ENCODE measurements around the gene ANKRD13A. TPM values are rescaled to one million over a fixed set of nuclear protein-coding genes. Genes with fewer than 3 reads are reported as not detected.

The ANKRD13A gene
- total and polyA plus RNA-seq, 2 of the 13 experiments (the other 11 are each of a cell fraction or from before 2014, with no cell fraction given): 34.1 to 41.6 TPM

DNA sequence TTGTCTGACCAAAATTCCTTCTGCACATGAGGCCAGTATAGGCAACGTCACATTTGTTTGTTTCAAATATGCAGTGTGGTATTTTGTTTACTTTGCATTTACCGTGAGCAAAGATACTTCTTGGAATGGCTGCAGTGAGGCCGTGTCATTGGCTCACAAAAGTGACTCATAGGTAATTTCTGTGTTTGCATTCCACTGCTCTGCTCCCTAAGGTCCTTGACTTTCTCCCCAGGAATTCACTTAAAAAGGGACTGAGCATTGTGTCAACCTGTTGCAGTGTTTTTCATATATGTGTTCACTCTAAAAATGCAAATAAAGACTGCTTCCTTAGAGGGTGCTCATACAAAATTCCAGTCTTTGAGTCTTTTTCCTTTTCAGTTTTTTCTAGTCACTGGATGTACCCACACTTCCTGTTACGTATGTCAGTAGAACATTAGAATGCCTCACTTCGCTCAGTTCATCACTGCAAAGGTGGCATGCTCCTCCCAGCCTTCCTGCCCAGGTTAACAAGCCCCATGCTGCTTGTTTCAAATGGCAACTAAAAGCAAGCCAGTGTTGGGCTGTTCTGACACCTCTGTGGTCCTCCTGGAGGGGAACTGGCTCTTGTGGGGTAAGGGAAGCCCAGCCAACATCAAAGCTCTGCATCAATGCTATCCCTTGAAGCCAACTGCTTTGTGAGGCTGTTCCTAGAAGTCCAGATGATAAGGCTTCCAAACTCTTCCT is 40.0 kb downstream of the ANKRD13A start (continued):
- no peak for TF ChIP-seq ZNF558 (CRISPR knock-in tag; IDR thresholded peaks at IDR 0.05; ENCODE audit: borderline replicate concordance)
- no peak for TF ChIP-seq NFKB2 (CRISPR knock-in tag; IDR thresholded peaks at IDR 0.05; ENCODE audit: borderline replicate concordance)
- TF ChIP-seq, protein P1, sequence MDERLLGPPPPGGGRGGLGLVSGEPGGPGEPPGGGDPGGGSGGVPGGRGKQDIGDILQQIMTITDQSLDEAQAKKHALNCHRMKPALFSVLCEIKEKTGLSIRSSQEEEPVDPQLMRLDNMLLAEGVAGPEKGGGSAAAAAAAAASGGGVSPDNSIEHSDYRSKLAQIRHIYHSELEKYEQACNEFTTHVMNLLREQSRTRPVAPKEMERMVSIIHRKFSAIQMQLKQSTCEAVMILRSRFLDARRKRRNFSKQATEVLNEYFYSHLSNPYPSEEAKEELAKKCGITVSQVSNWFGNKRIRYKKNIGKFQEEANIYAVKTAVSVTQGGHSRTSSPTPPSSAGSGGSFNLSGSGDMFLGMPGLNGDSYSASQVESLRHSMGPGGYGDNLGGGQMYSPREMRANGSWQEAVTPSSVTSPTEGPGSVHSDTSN (CRISPR knock-in tag; IDR thresholded peaks at IDR 0.05): no peak
- no peak for TF ChIP-seq ZNF207 (IDR thresholded peaks at IDR 0.05; ENCODE audit: borderline replicate concordance)
- no peak for TF ChIP-seq RORA (CRISPR knock-in tag; IDR thresholded peaks at IDR 0.05)
- no peak for TF ChIP-seq TBP (CRISPR knock-in tag; IDR thresholded peaks at IDR 0.05)
- TF ChIP-seq ERF (CRISPR knock-in tag; IDR thresholded peaks at IDR 0.05): peak; percentile 63; the same call in 1 of the 2 replicates
- TF ChIP-seq ZNF713 (CRISPR knock-in tag; IDR thresholded peaks at IDR 0.05): no peak
- TF ChIP-seq PPARG (CRISPR knock-in tag; conservative IDR thresholded peaks at IDR 0.05): peak; percentile 80
- no peak for TF ChIP-seq ZNF446 (CRISPR knock-in tag; IDR thresholded peaks at IDR 0.05)
- 0 out of 2 replicates have a peak, but pooled peaks have one; percentile 49 for TF ChIP-seq ZNF264 (CRISPR knock-in tag; IDR thresholded peaks at IDR 0.05)
- TF ChIP-seq KAT2B (IDR thresholded peaks at IDR 0.05; ENCODE audit: borderline replicate concordance, low read depth, low read length): no peak
- no peak for TF ChIP-seq RAD51 (IDR thresholded peaks at IDR 0.05; ENCODE audit: borderline replicate concordance)
- no peak for TF ChIP-seq ZNF296 (CRISPR knock-in tag; conservative IDR thresholded peaks at IDR 0.05)
- TF ChIP-seq ESRRA (CRISPR knock-in tag; IDR thresholded peaks at IDR 0.05; ENCODE audit: low read depth): 0 out of 2 replicates have a peak, but pooled peaks have one; percentile 37
- peak; percentile 59 for TF ChIP-seq ZNF331 (CRISPR knock-in tag; IDR thresholded peaks at IDR 0.05)
- TF ChIP-seq, protein P2, sequence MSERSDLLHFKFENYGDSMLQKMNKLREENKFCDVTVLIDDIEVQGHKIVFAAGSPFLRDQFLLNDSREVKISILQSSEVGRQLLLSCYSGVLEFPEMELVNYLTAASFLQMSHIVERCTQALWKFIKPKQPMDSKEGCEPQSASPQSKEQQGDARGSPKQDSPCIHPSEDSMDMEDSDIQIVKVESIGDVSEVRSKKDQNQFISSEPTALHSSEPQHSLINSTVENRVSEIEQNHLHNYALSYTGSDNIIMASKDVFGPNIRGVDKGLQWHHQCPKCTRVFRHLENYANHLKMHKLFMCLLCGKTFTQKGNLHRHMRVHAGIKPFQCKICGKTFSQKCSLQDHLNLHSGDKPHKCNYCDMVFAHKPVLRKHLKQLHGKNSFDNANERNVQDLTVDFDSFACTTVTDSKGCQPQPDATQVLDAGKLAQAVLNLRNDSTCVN (CRISPR knock-in tag; IDR thresholded peaks at IDR 0.05; ENCODE audit: borderline replicate concordance): no peak; the same call in 1 of the 2 replicates
- TF ChIP-seq SRSF9 (IDR thresholded peaks at IDR 0.05; ENCODE audit: borderline replicate concordance, insufficient read depth, low read depth, low read length, poor library complexity, severe bottlenecking): no peak
- no peak for TF ChIP-seq MIER2 (CRISPR knock-in tag; IDR thresholded peaks at IDR 0.05)
- TF ChIP-seq MTA3 (CRISPR knock-in tag; IDR thresholded peaks at IDR 0.05): no peak
- TF ChIP-seq HCFC1 (IDR thresholded peaks at IDR 0.05; ENCODE audit: low read depth, low read length): no peak
- TF ChIP-seq, protein P3, sequence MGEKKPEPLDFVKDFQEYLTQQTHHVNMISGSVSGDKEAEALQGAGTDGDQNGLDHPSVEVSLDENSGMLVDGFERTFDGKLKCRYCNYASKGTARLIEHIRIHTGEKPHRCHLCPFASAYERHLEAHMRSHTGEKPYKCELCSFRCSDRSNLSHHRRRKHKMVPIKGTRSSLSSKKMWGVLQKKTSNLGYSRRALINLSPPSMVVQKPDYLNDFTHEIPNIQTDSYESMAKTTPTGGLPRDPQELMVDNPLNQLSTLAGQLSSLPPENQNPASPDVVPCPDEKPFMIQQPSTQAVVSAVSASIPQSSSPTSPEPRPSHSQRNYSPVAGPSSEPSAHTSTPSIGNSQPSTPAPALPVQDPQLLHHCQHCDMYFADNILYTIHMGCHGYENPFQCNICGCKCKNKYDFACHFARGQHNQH (CRISPR knock-in tag; IDR thresholded peaks at IDR 0.05): peak; percentile 68; the same call in 1 of the 2 replicates
- no peak for TF ChIP-seq MAF1 (CRISPR knock-in tag; IDR thresholded peaks at IDR 0.05; ENCODE audit: borderline replicate concordance)
- no peak for TF ChIP-seq ZNF572 (CRISPR knock-in tag; IDR thresholded peaks at IDR 0.05)
- TF ChIP-seq FOSL2 (CRISPR knock-in tag; IDR thresholded peaks at IDR 0.05): peak; percentile 100
- no peak; the same call in 1 of the 2 replicates for TF ChIP-seq GFI1 (CRISPR knock-in tag; IDR thresholded peaks at IDR 0.05; ENCODE audit: borderline replicate concordance)
- no peak for TF ChIP-seq REXO4 (CRISPR knock-in tag; IDR thresholded peaks at IDR 0.05; ENCODE audit: borderline replicate concordance)
- no peak for TF ChIP-seq ZNF557 (CRISPR knock-in tag; IDR thresholded peaks at IDR 0.05)
- TF ChIP-seq CHCHD3 (CRISPR knock-in tag; IDR thresholded peaks at IDR 0.05): no peak

Data from HepG2 (cell line).